Measurements from ENCODE around the gene POLR1A. TPM values are rescaled to one million over a fixed set of nuclear protein-coding genes. Genes with fewer than 3 reads are reported as not detected.

Gene POLR1A
- total RNA-seq, 2 experiments from 2014 or later: 41.8 to 42.1 TPM

DNA sequence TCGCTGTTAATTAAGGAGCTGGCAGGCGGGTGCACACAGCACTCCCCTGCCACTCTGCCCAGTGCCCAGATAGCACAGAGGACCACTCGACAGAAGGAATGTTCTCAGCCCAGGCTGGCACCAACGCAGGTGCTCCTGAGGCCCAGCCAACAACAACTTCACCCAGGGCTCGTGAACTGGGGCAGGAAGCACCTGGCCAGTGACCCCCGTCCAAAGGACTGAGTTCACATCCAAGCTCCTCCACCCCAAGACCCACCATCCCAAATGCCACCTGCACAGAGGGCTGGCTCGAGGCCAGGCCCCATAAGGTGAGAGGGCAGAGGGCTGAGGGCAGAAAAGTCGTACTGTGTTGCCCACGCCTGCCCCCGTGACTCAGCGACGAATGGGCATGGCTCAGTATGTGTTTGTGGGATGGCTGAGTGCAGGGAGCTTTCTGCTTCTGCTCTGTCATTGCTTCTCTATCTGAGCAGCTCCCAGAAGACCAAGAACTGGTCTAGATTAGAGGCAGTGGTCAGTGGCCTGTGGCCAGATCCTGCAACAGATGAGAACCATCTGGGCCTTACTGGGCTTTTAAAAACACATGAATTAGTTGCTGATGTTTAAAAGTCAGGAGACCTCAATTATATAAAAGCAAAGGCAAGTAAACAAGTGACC, 68.4 kb downstream of the POLR1A start:
- CTCF ChIA-PET: interaction anchor here (0.6 to 4.3 kb wide), 12 partner anchors 9 to 225 kb away, joined by 3 to 63 read pairs (median 4); partner anchors contain the start of gene ST3GAL5
- Mint-ChIP-seq H3K4me1 (ENCODE audit: low read depth) (peaks cover 86% of the 10 kb centered on the region), H3K27me3 (no peaks in the 10 kb centered on the region), H3K4me3 (peak overlapping the region; percentile 63), H3K36me3 (ENCODE audit: low read depth) (peaks cover 76% of the 10 kb centered on the region), H3K9me3 (no peaks in the 10 kb centered on the region), H3K27ac (peak overlapping the region; percentile 97)
- ATAC-seq: peak; percentile 52
- TF ChIP-seq, protein P1, sequence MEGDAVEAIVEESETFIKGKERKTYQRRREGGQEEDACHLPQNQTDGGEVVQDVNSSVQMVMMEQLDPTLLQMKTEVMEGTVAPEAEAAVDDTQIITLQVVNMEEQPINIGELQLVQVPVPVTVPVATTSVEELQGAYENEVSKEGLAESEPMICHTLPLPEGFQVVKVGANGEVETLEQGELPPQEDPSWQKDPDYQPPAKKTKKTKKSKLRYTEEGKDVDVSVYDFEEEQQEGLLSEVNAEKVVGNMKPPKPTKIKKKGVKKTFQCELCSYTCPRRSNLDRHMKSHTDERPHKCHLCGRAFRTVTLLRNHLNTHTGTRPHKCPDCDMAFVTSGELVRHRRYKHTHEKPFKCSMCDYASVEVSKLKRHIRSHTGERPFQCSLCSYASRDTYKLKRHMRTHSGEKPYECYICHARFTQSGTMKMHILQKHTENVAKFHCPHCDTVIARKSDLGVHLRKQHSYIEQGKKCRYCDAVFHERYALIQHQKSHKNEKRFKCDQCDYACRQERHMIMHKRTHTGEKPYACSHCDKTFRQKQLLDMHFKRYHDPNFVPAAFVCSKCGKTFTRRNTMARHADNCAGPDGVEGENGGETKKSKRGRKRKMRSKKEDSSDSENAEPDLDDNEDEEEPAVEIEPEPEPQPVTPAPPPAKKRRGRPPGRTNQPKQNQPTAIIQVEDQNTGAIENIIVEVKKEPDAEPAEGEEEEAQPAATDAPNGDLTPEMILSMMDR (IDR thresholded peaks at IDR 0.05): no peak
- peak; percentile 84 for DNase-seq
- POLR2A ChIA-PET: interaction anchor here (0.6 to 3.1 kb wide), 9 partner anchors 9 to 220 kb away, joined by 3 to 19 read pairs (median 3); partner anchors contain the start of gene ST3GAL5
- intact Hi-C loops (cut with micrococcal nuclease): loop anchor here (2.0 to 5.0 kb wide), 3 partner anchors 40 to 210 kb away; no protein-coding TSS in a partner anchor

DNA sequence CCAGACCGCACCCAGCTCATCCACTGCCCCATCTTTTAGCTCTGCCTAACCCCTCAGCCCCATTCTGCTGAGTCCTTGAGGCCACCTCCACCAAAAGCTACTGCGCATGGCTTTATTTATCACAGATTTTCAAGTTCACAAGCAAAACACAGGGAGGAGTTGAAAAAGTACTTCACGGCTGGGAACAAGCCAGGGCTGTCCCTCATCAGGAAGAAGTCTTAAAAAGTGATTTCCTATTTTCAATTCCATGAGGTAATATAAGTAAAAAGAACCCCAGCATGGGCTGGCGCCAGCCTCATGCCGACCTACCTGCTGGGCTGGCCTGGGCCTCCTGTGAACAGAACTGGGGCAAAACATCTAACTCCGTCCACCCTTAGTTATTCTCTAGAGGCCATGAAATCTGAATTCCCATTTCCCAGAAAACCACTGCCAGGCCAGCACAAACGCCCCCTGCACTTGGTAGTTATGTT, 69.0 kb downstream of the POLR1A start:
- Mint-ChIP-seq H3K9me3 (no peaks in the 10 kb centered on the region), H3K4me1 (ENCODE audit: low read depth) (peaks cover 82% of the 10 kb centered on the region), H3K27ac (peak overlapping the region; percentile 97), H3K27me3 (no peaks in the 10 kb centered on the region), H3K4me3 (peak overlapping the region; percentile 63), H3K36me3 (ENCODE audit: low read depth) (peaks cover 81% of the 10 kb centered on the region)
- CTCF ChIA-PET: interaction anchor here (1.0 to 4.3 kb wide), 18 partner anchors 8 to 225 kb away, joined by 3 to 63 read pairs (median 4); partner anchors contain the start of genes IMMT, POLR1A, PTCD3 and ST3GAL5
- POLR2A ChIA-PET: interaction anchor here (0.8 to 3.1 kb wide), 7 partner anchors 9 to 220 kb away, joined by 3 to 19 read pairs (median 3); partner anchors contain the start of gene ST3GAL5
- intact Hi-C loops (cut with micrococcal nuclease): loop anchor here (2.0 to 5.0 kb wide), 3 partner anchors 39 to 209 kb away; no protein-coding TSS in a partner anchor
- ATAC-seq (no peak), DNase-seq (no peak)
- TF ChIP-seq, protein P1 (IDR thresholded peaks at IDR 0.05): no peak

DNA sequence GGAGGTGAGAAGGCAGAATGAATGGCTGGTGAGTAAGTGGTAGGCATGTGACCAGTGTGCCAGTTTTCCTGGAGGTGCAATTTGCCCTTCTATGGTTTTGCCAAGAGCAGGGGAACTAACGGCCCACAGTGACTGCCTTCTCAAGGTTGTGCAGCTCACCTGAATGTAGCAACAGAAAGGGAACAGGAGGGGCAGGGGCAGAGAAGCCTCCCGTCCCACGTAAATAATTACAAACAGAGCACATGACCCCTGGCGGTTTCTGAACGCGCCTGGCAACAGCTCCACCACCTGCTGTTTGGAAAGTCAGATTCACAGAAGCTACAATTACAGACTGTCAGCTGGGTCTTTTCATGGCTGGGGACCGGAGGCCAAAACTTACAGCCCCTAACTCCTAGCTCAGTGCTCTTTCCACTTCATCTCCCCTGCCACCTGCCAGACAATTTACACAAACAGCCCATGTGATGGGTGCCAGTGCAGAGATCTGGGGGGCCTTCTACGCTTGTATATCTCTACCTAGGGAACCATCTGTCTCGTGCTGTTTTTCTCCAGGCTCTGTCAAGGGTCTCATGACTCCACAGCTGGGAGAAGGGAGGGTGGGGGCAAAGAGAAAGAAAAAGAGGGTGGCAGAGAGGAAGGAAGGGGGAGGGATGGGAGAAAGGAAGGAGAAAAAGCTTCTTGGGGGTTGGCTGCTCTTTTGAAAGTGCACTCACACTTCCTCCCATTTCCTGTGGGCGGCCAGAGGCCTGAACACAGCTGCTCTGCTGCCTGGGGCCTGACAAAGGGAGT, 69.6 kb downstream of the POLR1A start:
- ChIA-PET POLR2A (interaction anchor here (0.6 to 3.1 kb wide), 9 partner anchors 8 to 219 kb away, joined by 3 to 19 read pairs (median 3); partner anchors contain the start of gene ST3GAL5), CTCF (interaction anchor here (0.8 to 4.3 kb wide), 22 partner anchors 8 to 224 kb away, joined by 3 to 63 read pairs (median 4); partner anchors contain the start of genes IMMT, POLR1A, PTCD3 and ST3GAL5)
- TF ChIP-seq, protein P1 (IDR thresholded peaks at IDR 0.05): no peak
- H3K4me1 Mint-ChIP-seq (ENCODE audit: low read depth): peaks cover 76% of the 10 kb centered on the region
- H3K27ac Mint-ChIP-seq: peak overlapping the region; percentile 97
- no peaks in the 10 kb centered on the region for H3K9me3 Mint-ChIP-seq
- H3K4me3 Mint-ChIP-seq: peak overlapping the region; percentile 63
- ATAC-seq: peak; percentile 55
- H3K27me3 Mint-ChIP-seq: no peaks in the 10 kb centered on the region
- DNase-seq: peak; percentile 86
- intact Hi-C loops (cut with micrococcal nuclease): loop anchor here (2.0 to 5.0 kb wide), 3 partner anchors 39 to 209 kb away; no protein-coding TSS in a partner anchor
- H3K36me3 Mint-ChIP-seq (ENCODE audit: low read depth): peaks cover 81% of the 10 kb centered on the region

DNA sequence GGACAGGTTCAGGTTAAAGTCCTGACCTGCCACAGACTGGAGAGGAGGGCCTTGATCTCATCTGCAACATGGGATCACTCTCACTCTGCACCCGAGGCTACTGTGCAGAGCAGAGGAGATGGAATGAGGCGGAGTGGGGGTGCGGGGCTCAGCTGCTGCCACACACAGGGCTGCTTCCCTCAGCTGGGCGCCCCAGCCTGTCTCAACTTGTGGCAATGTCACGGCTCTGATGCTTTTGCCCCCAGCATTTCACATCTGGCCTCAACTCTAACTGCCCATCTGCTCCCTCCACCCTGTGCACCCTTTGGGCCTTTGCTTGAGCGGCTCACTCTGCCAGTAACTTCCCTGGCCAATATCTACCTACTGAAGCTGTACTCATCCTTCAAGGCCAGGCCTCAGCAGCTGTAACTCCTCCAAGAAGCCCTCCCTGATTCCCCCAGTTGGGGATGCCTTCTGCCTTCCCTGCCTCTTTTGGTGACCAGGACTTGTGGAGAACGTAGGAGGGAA, 70.3 kb downstream of the POLR1A start:
- TF ChIP-seq, protein P1 (IDR thresholded peaks at IDR 0.05): no peak
- ATAC-seq (no peak), DNase-seq (no peak)
- no peak overlapping the region for H3K4me3 Mint-ChIP-seq
- intact Hi-C loops (cut with micrococcal nuclease): loop anchor here (5.0 kb wide), 2 partner anchors 38 to 208 kb away; no protein-coding TSS in a partner anchor
- ChIA-PET CTCF (interaction anchor here (0.8 to 4.3 kb wide), 15 partner anchors 10 to 211 kb away, joined by 3 to 63 read pairs (median 4); partner anchors contain the start of genes IMMT, POLR1A, PTCD3 and ST3GAL5), POLR2A (interaction anchor here (0.6 to 3.1 kb wide), 6 partner anchors 9 to 152 kb away, joined by 3 to 19 read pairs (median 4); partner anchors contain the start of gene ST3GAL5)
- H3K9me3 Mint-ChIP-seq: no peaks in the 10 kb centered on the region
- H3K27me3 Mint-ChIP-seq: no peaks in the 10 kb centered on the region
- H3K36me3 Mint-ChIP-seq (ENCODE audit: low read depth): peaks cover 81% of the 10 kb centered on the region
- peaks cover 70% of the 10 kb centered on the region for H3K4me1 Mint-ChIP-seq (ENCODE audit: low read depth)
- peak overlapping the region; percentile 97 for H3K27ac Mint-ChIP-seq
